MCF 10A (cell line): ENCODE data around the gene STXBP5. TPM values are rescaled to one million over a fixed set of nuclear protein-coding genes. Genes with fewer than 3 reads are reported as not detected.

ENCODE experiments used
- BruUV-seq: library from RNA; stranded (reverse); fragments of 400-500 nt; replicated peaks from 2 replicates; lab custom pipeline; 2021; lab: Mats Ljungman, UMichigan
- CTCF ChIA-PET: fragments of 300-600 bp; sonication (Branson Sonifier 250); formaldehyde crosslinking; extraction: SDS; loops from one replicate; lab custom pipeline; 2021; ENCODE audit warnings: antibody characterized with exemption, inconsistent platforms; lab: Yijun Ruan, JAX
- POLR2A ChIA-PET: fragments of 300-600, 350-650 bp; sonication (Branson Sonifier 250); formaldehyde crosslinking; extraction: SDS; loops from one replicate; lab custom pipeline; 2020; ENCODE audit warnings: antibody characterized with exemption, inconsistent platforms; lab: Yijun Ruan, JAX
- DNase-seq: peaks from one replicate; pipeline ENCODE4 v3.0.0-alpha.2; 2018; ENCODE audit not compliant: unreplicated experiment
- H3K27ac Mint-ChIP-seq: one replicate; pipeline ENCODE4 v1.8.0; 2022; ENCODE audit warnings: mild to moderate bottlenecking, low read depth, mixed read lengths; ENCODE audit not compliant: unreplicated experiment
- H3K27me3 Mint-ChIP-seq: one replicate; pipeline ENCODE4 v1.8.0; 2022; ENCODE audit warnings: mixed read lengths; ENCODE audit not compliant: insufficient read depth, unreplicated experiment
- H3K36me3 Mint-ChIP-seq: one replicate; pipeline ENCODE4 v1.8.0; 2022; ENCODE audit warnings: mild to moderate bottlenecking, moderate library complexity, mixed read lengths; ENCODE audit not compliant: insufficient read depth, unreplicated experiment
- H3K4me1 Mint-ChIP-seq: one replicate; pipeline ENCODE4 v1.8.0; 2022; ENCODE audit warnings: mixed read lengths; ENCODE audit not compliant: insufficient read depth, unreplicated experiment
- H3K4me3 Mint-ChIP-seq: one replicate; pipeline ENCODE4 v1.8.0; 2022; ENCODE audit warnings: mild to moderate bottlenecking, moderate library complexity, mixed read lengths; ENCODE audit not compliant: unreplicated experiment
- H3K9me3 Mint-ChIP-seq: one replicate; pipeline ENCODE4 v1.8.0; 2022; ENCODE audit warnings: mixed read lengths; ENCODE audit not compliant: unreplicated experiment
- intact Hi-C: fragments of 100-400 bp; cut with micrococcal nuclease; formaldehyde crosslinking; loops from 2 replicates; pipeline ENCODE4 v1.14.1; 2022
- total RNA-seq: library from RNA; stranded (reverse); gene quantifications from 2 replicates; pipeline ENCODE4 v1.2.3, GENCODE V29; 2022
- TF ChIP-seq, protein P1 (sequence below): fragments of 200-600 bp; IDR thresholded peaks from one replicate; pipeline ENCODE4 v1.8.0; 2022; ENCODE audit warnings: antibody characterized with exemption, mild to moderate bottlenecking; ENCODE audit not compliant: unreplicated experiment

The STXBP5 gene
- total RNA-seq, 1 experiment from 2014 or later: 38.5 TPM

- CTCF ChIA-PET: interaction anchor here (0.9 kb wide), 1 partner anchor 17 kb away, joined by 3 read pairs; no protein-coding TSS in a partner anchor
- intact Hi-C loops: no loop called here
Observed at GRCh38 chr6:147407571-147407970, 203.4 kb downstream of the STXBP5 start.

GRCh38 chr6:147416622-147417021 lies 212.4 kb downstream of the STXBP5 start:
- H3K27ac Mint-ChIP-seq: no peak overlapping the region
- DNase-seq: no peak
- peaks cover 7% of the 10 kb centered on the region for H3K9me3 Mint-ChIP-seq
- H3K27me3 Mint-ChIP-seq: no peaks in the 10 kb centered on the region
- POLR2A ChIA-PET: interaction anchor here (0.6 kb wide), 1 partner anchor 17 kb away, joined by 3 read pairs; no protein-coding TSS in a partner anchor
- intact Hi-C loops: no loop called here
- H3K4me3 Mint-ChIP-seq: no peak overlapping the region
- TF ChIP-seq, protein P1, sequence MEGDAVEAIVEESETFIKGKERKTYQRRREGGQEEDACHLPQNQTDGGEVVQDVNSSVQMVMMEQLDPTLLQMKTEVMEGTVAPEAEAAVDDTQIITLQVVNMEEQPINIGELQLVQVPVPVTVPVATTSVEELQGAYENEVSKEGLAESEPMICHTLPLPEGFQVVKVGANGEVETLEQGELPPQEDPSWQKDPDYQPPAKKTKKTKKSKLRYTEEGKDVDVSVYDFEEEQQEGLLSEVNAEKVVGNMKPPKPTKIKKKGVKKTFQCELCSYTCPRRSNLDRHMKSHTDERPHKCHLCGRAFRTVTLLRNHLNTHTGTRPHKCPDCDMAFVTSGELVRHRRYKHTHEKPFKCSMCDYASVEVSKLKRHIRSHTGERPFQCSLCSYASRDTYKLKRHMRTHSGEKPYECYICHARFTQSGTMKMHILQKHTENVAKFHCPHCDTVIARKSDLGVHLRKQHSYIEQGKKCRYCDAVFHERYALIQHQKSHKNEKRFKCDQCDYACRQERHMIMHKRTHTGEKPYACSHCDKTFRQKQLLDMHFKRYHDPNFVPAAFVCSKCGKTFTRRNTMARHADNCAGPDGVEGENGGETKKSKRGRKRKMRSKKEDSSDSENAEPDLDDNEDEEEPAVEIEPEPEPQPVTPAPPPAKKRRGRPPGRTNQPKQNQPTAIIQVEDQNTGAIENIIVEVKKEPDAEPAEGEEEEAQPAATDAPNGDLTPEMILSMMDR: no peak
- CTCF ChIA-PET: interaction anchor here (1.0 kb wide), 1 partner anchor 72 kb away, joined by 4 read pairs; no protein-coding TSS in a partner anchor
- no peaks in the 10 kb centered on the region for H3K36me3 Mint-ChIP-seq
- H3K4me1 Mint-ChIP-seq: no peaks in the 10 kb centered on the region
- BruUV-seq: no TSS peak

More at GRCh38 chr6:147407571-147407970, 203.4 kb downstream of the STXBP5 start:
- DNase-seq: no peak
- no TSS peak for BruUV-seq
- Mint-ChIP-seq H3K27ac (no peak overlapping the region), H3K4me3 (no peak overlapping the region), H3K9me3 (no peaks in the 10 kb centered on the region), H3K36me3 (peaks cover 6% of the 10 kb centered on the region), H3K4me1 (no peaks in the 10 kb centered on the region), H3K27me3 (no peaks in the 10 kb centered on the region)
- POLR2A ChIA-PET: interaction anchor here (1.0 kb wide), 1 partner anchor 34 kb away, joined by 3 read pairs; no protein-coding TSS in a partner anchor
- TF ChIP-seq, protein P1: no peak

DNA sequence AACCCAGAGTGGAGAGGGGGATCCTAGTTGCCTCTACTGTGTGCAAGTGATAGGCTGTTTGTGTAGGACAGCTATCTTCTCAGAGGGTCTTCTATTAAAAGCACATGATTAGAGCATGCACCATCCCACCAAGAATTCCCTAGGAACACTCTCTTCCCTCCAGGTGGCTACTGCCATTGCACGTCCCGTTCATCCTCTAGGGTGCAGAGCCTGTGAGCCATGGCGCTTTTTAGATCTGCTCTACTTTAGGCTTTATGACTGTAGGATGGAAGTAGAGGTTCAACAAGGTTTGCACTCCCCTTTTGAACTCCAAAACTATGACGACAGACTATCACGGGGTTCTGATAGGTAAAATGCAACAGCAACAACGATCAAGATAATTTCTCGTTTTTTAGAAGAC lies 213.7 kb downstream of the STXBP5 start:
- H3K9me3 Mint-ChIP-seq: peaks cover 7% of the 10 kb centered on the region
- no peak overlapping the region for H3K27ac Mint-ChIP-seq
- H3K36me3 Mint-ChIP-seq: no peaks in the 10 kb centered on the region
- no peaks in the 10 kb centered on the region for H3K4me1 Mint-ChIP-seq
- DNase-seq: no peak
- TF ChIP-seq, protein P1: no peak
- H3K4me3 Mint-ChIP-seq: no peak overlapping the region
- ChIA-PET CTCF (interaction anchor here (0.9 kb wide), 1 partner anchor 35 kb away, joined by 4 read pairs; no protein-coding TSS in a partner anchor), POLR2A (no interaction called here)
- intact Hi-C loops: no loop called here
- H3K27me3 Mint-ChIP-seq: no peaks in the 10 kb centered on the region
- no TSS peak for BruUV-seq

DNA sequence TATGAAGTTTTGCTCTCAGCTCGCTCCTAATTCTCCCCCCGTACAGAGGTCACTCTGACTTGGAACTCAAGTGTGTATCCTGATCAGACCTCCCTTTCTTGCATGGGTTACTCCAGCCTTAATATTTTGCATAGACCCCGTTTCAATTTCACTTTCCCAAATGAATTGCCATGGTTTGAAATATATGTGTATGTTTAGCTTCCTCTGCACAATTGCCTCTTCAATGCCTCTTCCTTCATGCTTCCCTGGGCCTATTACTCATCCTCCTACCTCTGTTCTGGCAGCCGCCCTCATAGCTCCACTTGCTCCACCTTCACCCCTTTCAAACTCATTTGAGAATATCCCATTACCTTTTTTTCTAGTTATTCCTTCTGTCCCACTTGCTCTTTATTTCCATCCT lies 214.3 kb downstream of the STXBP5 start:
- Mint-ChIP-seq H3K4me1 (no peaks in the 10 kb centered on the region), H3K9me3 (peaks cover 10% of the 10 kb centered on the region), H3K4me3 (no peak overlapping the region), H3K27ac (no peak overlapping the region), H3K36me3 (no peaks in the 10 kb centered on the region), H3K27me3 (no peaks in the 10 kb centered on the region)
- no peak for DNase-seq
- intact Hi-C loops: no loop called here
- POLR2A ChIA-PET: no interaction called here
- BruUV-seq: no TSS peak
- TF ChIP-seq, protein P1: no peak
- CTCF ChIA-PET: interaction anchor here (0.9 kb wide), 1 partner anchor 35 kb away, joined by 4 read pairs; no protein-coding TSS in a partner anchor
